Uterus (tissue), 4 donors: ENCODE measurements around the gene TRIM44. TPM values are rescaled to one million over a fixed set of nuclear protein-coding genes. Genes with fewer than 3 reads are reported as not detected.

Experiments used
- DNase-seq, 2 donors: peaks; one replicate each; pipeline ENCODE4 v3.0.0-alpha.2; 2019 to 2020
- H3K27ac ChIP-seq, 2 donors: fragments of 200-600 bp; sonication (generic); 1 replicate in 1 of 2; 2 replicates in 1 of 2; pipeline ENCODE4 v1.5.1; 2016 to 2018
- H3K27me3 ChIP-seq, 2 donors: fragments of 200-600 bp; sonication (generic); one replicate each; pipeline ENCODE4 v1.5.1; 2018 to 2019; ENCODE audit warnings: control low read depth in 1 of 2
- H3K36me3 ChIP-seq, 2 donors: fragments of 200-600 bp; sonication (generic); one replicate each; pipeline ENCODE4 v1.5.1; 2019; ENCODE audit warnings: control low read depth in 1 of 2
- H3K4me1 ChIP-seq, 2 donors: fragments of 200-600 bp; sonication (generic); one replicate each; pipeline ENCODE4 v1.5.1; 2018 to 2019; ENCODE audit warnings: control low read depth in 1 of 2
- H3K4me3 ChIP-seq, 2 donors: fragments of 200-600 bp; sonication (generic); 1 replicate in 1 of 2; 2 replicates in 1 of 2; pipeline ENCODE4 v1.5.1; 2018 to 2019; ENCODE audit warnings: mild to moderate bottlenecking in 1 of 2
- H3K9me3 ChIP-seq, 2 donors: fragments of 200-600 bp; sonication (generic); one replicate each; pipeline ENCODE4 v1.5.1; 2019; ENCODE audit warnings: control low read depth in 1 of 2
- CTCF ChIP-seq, 4 experiments: fragments of 200-600 bp in 2 of 4; fragments of 450-650 bp in 2 of 4; sonication (generic) in 2 of 4; IDR thresholded peaks; one replicate each; pipeline ENCODE4 v1.5.1; 2016 to 2019; ENCODE audit warnings: antibody characterized with exemption in 4 of 4, mild to moderate bottlenecking in 2 of 4, moderate library complexity in 1 of 4
- POLR2A ChIP-seq, 2 donors: fragments of 450-650 bp; IDR thresholded peaks; one replicate each; pipeline ENCODE4 v1.6.1; 2016; ENCODE audit warnings: antibody characterized with exemption in 2 of 2, mild to moderate bottlenecking in 1 of 2, moderate library complexity in 1 of 2
- intact Hi-C: fragments of 100-400 bp; cut with DNase I; formaldehyde crosslinking; loops from one replicate; pipeline ENCODE4 v1.15.1; 2023; ENCODE audit warnings: low total_unique reads
- total RNA-seq, 4 donors: library from RNA; depleted of rRNA in 3 of 4; stranded (reverse); fragments of >200 nt in 3 of 4; gene quantifications; one replicate each; pipeline versions ENCODE4 v1.1.0 to v1.2.4, GENCODE V29; 2014 to 2023
- donor health status: DM: yes; HTN: yes; CAD: no.

Gene TRIM44, protein sequence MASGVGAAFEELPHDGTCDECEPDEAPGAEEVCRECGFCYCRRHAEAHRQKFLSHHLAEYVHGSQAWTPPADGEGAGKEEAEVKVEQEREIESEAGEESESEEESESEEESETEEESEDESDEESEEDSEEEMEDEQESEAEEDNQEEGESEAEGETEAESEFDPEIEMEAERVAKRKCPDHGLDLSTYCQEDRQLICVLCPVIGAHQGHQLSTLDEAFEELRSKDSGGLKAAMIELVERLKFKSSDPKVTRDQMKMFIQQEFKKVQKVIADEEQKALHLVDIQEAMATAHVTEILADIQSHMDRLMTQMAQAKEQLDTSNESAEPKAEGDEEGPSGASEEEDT
- total RNA-seq = 10 to 100 TPM; 16.1 to 65.3 (median 40.4) TPM

DNA sequence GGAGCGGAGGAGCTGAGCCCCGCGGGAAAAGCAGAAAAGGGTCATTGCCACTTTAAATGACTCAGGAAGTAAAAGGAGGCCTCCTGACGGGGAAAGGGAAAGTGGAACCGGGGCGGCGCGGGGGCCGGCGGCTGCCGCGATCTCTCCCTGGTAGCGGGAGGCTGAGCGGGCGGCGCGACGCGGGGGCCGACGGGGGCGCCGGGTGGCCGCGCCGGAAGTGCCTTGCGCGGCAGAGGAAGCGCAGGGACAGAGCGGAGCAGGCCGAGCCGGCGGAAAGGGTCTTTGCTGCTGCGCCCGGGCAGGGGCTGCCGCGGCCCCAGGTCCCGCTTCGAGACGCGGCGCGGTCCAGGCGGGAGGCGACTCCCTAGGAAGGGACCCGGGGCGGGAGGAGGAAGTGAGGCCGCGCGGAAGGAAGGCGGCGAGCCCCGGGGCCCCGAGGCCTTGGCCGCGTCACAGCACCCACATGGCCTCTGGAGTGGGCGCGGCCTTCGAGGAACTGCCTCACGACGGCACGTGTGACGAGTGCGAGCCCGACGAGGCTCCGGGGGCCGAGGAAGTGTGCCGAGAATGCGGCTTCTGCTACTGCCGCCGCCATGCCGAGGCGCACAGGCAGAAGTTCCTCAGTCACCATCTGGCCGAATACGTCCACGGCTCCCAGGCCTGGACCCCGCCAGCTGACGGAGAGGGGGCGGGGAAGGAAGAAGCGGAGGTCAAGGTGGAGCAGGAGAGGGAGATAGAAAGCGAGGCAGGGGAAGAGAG lies at the start of gene TRIM44:
Gene TRIM44, plus strand, starts transcription at position 127 of the 759 bp plus-strand sequence. Its CDS starts 337 bp downstream, at position 464.
- H3K36me3 ChIP-seq = no peaks in the 10 kb centered on the region
- H3K27ac ChIP-seq = peak within 1 kb of the TSS; percentile 84 to 92
- H3K9me3 ChIP-seq = peaks cover 0 to 17% of the 10 kb centered on the region in 2 donors
- H3K27me3 ChIP-seq = no peaks in the 10 kb centered on the region
- peak; percentile 80 to 82 for DNase-seq
- TF ChIP-seq CTCF (IDR thresholded peaks at IDR 0.05) = no peak
- peak in 1 of 2 donors; percentile 61 for TF ChIP-seq POLR2A (IDR thresholded peaks at IDR 0.05)
- peak within 1 kb of the TSS; percentile 76 to 78 for H3K4me3 ChIP-seq
- intact Hi-C loops = no loop called here
- H3K4me1 ChIP-seq = peaks cover 0 to 5% of the 10 kb centered on the region in 2 donors

- intact Hi-C loops = loop anchor here (5.0 kb wide), 2 partner anchors 512 to 642 kb away; no protein-coding TSS in a partner anchor
- H3K27ac ChIP-seq = no peak overlapping the region
- no peak for DNase-seq
- TF ChIP-seq CTCF (IDR thresholded peaks at IDR 0.05) = no peak
- no peak for TF ChIP-seq POLR2A (IDR thresholded peaks at IDR 0.05)
- H3K27me3 ChIP-seq = no peaks in the 10 kb centered on the region
- no peak overlapping the region for H3K4me3 ChIP-seq
- no peaks in the 10 kb centered on the region for H3K9me3 ChIP-seq
- H3K4me1 ChIP-seq = no peaks in the 10 kb centered on the region
- H3K36me3 ChIP-seq = no peaks in the 10 kb centered on the region
Measured at GRCh38 chr11:35614939-35615569, 47.5 kb upstream of the TRIM44 start.

DNA sequence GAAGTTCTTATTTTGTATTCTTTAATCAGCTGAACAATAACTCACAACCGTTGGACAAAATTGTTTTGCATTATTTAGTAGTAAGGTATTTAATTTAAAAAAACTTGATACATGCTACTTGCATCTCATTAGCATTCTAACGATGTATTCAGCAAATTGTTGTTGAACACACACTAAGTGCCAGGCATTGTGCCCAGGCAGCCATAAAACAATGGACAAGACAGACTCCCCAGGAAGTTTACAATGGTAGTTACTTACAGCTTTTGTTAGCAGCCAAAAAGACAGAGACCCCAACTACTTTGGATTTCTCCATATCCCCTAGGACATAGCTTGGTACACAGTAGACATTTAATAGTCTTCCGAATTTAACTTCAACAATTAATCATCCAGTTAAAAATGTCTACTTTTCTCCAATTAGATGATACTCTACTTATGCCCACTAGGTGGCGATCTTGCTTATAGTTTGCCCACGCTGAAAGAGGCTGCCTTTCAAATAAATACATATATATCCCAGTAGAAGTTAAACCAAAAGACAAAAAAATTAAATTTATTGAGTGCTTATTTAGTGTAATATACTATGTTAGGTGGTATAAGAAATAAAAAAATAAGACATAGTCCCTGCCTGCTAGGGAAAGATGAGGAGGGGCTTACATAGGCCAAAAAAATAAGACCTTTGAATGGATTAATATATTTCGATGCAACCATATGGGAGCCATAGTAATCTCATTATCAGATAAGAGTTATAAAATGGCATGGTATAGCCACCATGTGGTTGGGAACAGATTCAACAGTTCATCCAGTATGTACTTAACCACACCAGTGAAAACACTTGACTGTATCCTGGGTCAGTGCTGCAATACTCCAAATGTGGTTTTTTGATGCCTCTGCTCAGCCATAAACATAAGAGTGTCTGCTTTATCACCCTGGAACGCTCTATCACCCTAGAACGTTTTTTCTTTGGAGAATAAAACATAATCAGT lies 46.4 kb upstream of the TRIM44 start:
- H3K27me3 ChIP-seq = no peaks in the 10 kb centered on the region
- no peaks in the 10 kb centered on the region for H3K36me3 ChIP-seq
- no peaks in the 10 kb centered on the region for H3K4me1 ChIP-seq
- no peak for TF ChIP-seq POLR2A (IDR thresholded peaks at IDR 0.05)
- TF ChIP-seq CTCF (IDR thresholded peaks at IDR 0.05) = peak; percentile 77 to 84 (median 82)
- H3K27ac ChIP-seq = peak overlapping the region in 1 of 2 donors; percentile 15
- peak in 1 of 2 donors; percentile 28 for DNase-seq
- H3K4me3 ChIP-seq = no peak overlapping the region
- intact Hi-C loops = loop anchor here (5.0 kb wide), 2 partner anchors 511 to 641 kb away; no protein-coding TSS in a partner anchor
- no peaks in the 10 kb centered on the region for H3K9me3 ChIP-seq

- DNase-seq = no peak
- no peak for TF ChIP-seq POLR2A (IDR thresholded peaks at IDR 0.05)
- no peak for TF ChIP-seq CTCF (IDR thresholded peaks at IDR 0.05)
- intact Hi-C loops = loop anchor here (5.0 kb wide), 2 partner anchors 510 to 640 kb away; no protein-coding TSS in a partner anchor
- no peaks in the 10 kb centered on the region for H3K4me1 ChIP-seq
- H3K36me3 ChIP-seq = no peaks in the 10 kb centered on the region
- H3K27ac ChIP-seq = peak overlapping the region; percentile 82 to 92
- H3K4me3 ChIP-seq = peak overlapping the region in 1 of 2 donors; percentile 56
- no peaks in the 10 kb centered on the region for H3K27me3 ChIP-seq
- H3K9me3 ChIP-seq = no peaks in the 10 kb centered on the region
Measured at GRCh38 chr11:35617316-35617686, 45.3 kb upstream of the TRIM44 start.
